Measurements from ENCODE around the gene SREK1. TPM values are rescaled to one million over a fixed set of nuclear protein-coding genes. Genes with fewer than 3 reads are reported as not detected.

Gene SREK1
- total RNA-seq, 1 experiment from 2014 or later, result 59.6 TPM

- H4K5ac ChIP-seq (ENCODE audit: insufficient read length, low read depth, low read length), result no peak overlapping the region
- H3K27ac Mint-ChIP-seq, result no peak overlapping the region
- H3K23ac ChIP-seq (ENCODE audit: insufficient read length, low read depth, low read length), result no peak overlapping the region
- no peak overlapping the region for H2BK120ac ChIP-seq (ENCODE audit: low read depth, low read length, poor library complexity, severe bottlenecking)
- H3K18ac ChIP-seq (ENCODE audit: insufficient read length, low read depth, low read length), result no peak overlapping the region
- H3K79me2 ChIP-seq (ENCODE audit: insufficient read depth, low read length), result no peaks in the 10 kb centered on the region
- H3K4me3 Mint-ChIP-seq, result no peak overlapping the region
- no peak overlapping the region for H2BK15ac ChIP-seq (ENCODE audit: low read depth, low read length)
- H3K14ac ChIP-seq (ENCODE audit: insufficient read depth, low read length), result no peak overlapping the region
- H3K4me1 Mint-ChIP-seq, result no peaks in the 10 kb centered on the region
- H2AK5ac ChIP-seq (ENCODE audit: insufficient read length, low read length), result no peak overlapping the region
- WGBS (ENCODE audit: extremely low coverage, insufficient read length, low lambda C conversion rate), result no CpG with 5 or more reads among the region's 3 CpGs
- no peak overlapping the region for H2BK5ac ChIP-seq (ENCODE audit: insufficient read length, low read length)
- H3K27me3 ChIP-seq (ENCODE audit: insufficient read depth, low read length), result no peaks in the 10 kb centered on the region
- no peak overlapping the region for H3K4me2 ChIP-seq (ENCODE audit: insufficient read depth, insufficient read length, low read length)
- H3T11ph ChIP-seq (ENCODE audit: low read length), result no peak overlapping the region
- H3K23me2 ChIP-seq (ENCODE audit: insufficient read length, low read depth, low read length, poor library complexity, severe bottlenecking), result no peaks in the 10 kb centered on the region
- no peaks in the 10 kb centered on the region for H3K27me3 Mint-ChIP-seq (ENCODE audit: low read depth)
- DNase-seq, result no peak
- H2BK20ac ChIP-seq (ENCODE audit: low read depth, low read length, poor library complexity, severe bottlenecking), result no peak overlapping the region
- H3K9ac ChIP-seq (ENCODE audit: extremely low read depth, insufficient read length, low read length), result no peak overlapping the region
- H4K8ac ChIP-seq (replicated peaks; ENCODE audit: insufficient read length, low read depth, low read length), result no peak overlapping the region
- no peak overlapping the region for H3K27ac ChIP-seq (ENCODE audit: insufficient read length, low read depth, low read length)
- H2BK12ac ChIP-seq (ENCODE audit: insufficient read length, low read depth, low read length), result no peak overlapping the region
- no peaks in the 10 kb centered on the region for H3K4me1 ChIP-seq (ENCODE audit: insufficient read depth, low read length)
- no peak overlapping the region for H3K56ac ChIP-seq (ENCODE audit: insufficient read length, low read depth, low read length)
- H4K91ac ChIP-seq (ENCODE audit: insufficient read length, low read depth, low read length), result no peak overlapping the region
- H3K9me3 Mint-ChIP-seq, result no peaks in the 10 kb centered on the region
- H4K20me1 ChIP-seq (ENCODE audit: control insufficient read depth, insufficient read depth, insufficient read length), result no peaks in the 10 kb centered on the region
- no peaks in the 10 kb centered on the region for H3K79me1 ChIP-seq (ENCODE audit: insufficient read depth, low read depth, low read length, poor library complexity, severe bottlenecking)
- TF ChIP-seq, protein P1, sequence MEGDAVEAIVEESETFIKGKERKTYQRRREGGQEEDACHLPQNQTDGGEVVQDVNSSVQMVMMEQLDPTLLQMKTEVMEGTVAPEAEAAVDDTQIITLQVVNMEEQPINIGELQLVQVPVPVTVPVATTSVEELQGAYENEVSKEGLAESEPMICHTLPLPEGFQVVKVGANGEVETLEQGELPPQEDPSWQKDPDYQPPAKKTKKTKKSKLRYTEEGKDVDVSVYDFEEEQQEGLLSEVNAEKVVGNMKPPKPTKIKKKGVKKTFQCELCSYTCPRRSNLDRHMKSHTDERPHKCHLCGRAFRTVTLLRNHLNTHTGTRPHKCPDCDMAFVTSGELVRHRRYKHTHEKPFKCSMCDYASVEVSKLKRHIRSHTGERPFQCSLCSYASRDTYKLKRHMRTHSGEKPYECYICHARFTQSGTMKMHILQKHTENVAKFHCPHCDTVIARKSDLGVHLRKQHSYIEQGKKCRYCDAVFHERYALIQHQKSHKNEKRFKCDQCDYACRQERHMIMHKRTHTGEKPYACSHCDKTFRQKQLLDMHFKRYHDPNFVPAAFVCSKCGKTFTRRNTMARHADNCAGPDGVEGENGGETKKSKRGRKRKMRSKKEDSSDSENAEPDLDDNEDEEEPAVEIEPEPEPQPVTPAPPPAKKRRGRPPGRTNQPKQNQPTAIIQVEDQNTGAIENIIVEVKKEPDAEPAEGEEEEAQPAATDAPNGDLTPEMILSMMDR (conservative IDR thresholded peaks at IDR 0.05), result no peak; the same call in 2 of the 3 replicates
- no peak overlapping the region for H2AFZ ChIP-seq (ENCODE audit: low read length)
- no peaks in the 10 kb centered on the region for H3K9me3 ChIP-seq (ENCODE audit: control insufficient read depth, low read depth, low read length)
- no peak overlapping the region for H3K4ac ChIP-seq (ENCODE audit: low read depth, low read length)
- H3K36me3 Mint-ChIP-seq (ENCODE audit: insufficient read depth in 1 of 3, low read depth in 3 of 3), result peaks cover 24 to 73% (median 67%) of the 10 kb centered on the region in 3 experiments; a peak in 6 of 7 replicates
These were observed 30.2 kb downstream of the SREK1 start for GRCh38 chr5:66174338-66174737.
